NCI-H345 (cell line): ENCODE results near the gene SMAD6.

Experiments used
- DNase-seq: peaks from one replicate; lab custom pipeline; 2025; lab: John Stamatoyannopoulos, UW

SMAD6 gene

DNA sequence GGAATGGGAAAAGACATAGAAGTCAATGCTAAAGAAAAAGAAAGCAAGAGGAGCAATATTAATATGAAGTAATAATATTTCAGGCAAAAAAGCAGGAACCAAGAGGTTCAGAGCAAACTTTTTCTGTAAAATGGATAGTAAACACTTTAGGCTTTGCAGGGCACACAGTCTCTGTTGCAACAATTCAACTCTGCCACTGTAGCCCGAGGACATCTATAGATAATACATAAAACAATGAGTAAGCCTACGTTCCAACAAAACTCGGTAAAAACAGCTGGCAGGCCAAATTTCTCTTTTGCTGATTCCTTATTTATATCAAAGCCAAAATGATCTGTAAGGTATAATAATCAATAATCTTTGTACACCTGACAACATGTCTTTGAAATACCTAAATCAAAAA, 56.8 kb downstream of the SMAD6 start:
- no peak for DNase-seq

DNA sequence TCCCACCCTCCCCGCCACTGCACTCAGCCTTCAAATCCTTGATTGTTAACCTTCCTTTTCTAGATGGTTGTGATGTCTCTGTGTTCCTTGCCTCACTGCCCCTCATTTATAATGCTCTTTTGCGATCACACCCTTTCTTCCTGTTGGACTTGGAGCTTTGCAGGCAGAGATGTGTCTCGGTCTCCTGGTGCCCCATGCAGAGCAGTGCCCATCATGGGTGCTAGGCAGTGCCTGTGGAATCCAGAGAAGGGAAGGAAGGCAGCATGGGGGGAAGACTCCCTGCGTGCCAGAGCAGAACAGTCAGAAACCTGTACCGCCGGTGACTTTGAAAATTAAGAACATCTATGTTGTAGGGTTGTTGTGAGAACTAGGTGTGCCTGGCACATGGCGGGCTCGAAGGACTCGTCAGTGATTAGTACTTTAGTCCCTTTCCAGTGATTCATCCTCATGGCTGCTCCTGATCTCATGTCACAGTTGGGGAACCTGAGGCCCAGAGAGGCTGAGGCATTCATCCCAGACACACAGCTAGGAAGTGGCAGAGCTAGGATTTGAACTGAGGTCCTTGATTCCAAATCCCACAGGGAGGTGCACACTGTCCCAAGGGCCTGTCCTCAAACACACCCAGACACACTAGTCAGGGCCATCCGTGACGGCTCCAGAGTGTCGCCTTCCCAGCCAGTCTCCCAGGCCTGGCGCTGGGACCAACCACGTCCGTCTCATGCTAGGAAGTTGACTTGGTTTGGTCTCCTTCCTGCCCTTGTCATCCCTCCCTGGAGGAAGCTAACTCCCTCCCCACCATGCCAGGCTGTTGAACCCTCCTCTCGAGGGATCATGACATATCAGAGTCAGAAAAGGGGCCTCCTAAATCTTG, 58.3 kb downstream of the SMAD6 start:
- DNase-seq: no peak

DNA sequence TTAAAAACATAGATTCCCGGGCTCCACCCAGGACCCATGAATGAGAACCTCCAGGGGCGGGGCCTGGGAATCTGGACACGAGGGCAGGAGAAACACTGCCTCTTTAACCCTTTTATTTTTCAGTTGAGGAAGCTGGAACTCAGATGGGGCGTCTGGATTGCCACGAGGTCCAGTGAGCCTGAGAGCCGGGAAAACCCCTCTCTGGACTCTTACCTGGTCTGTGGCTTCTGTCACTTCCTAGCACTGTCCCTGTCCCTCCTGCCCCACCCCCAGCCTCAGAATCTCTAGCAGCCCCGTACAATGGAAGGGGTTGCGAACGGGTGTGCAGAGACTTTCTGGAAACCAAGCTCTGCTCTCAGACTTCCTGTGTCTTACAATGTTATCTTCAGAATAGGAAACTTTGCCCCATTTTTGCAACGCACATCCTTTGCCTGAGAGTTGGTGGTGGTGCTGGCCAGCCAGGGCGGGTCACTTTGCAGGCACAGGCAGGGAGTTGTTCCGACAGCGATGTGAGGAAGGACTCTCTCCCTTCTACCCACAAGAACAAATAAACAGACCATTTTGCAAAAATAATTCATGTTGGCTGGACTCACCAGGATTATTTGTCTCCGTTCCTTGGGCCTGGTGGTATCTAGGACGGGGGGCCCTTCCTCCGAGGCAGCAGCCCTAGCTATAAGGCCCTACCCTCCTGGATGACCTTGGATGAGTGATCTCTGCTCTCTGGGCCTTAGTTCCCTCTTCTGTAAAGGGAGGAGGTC, 59.1 kb downstream of the SMAD6 start:
- DNase-seq: no peak

DNA sequence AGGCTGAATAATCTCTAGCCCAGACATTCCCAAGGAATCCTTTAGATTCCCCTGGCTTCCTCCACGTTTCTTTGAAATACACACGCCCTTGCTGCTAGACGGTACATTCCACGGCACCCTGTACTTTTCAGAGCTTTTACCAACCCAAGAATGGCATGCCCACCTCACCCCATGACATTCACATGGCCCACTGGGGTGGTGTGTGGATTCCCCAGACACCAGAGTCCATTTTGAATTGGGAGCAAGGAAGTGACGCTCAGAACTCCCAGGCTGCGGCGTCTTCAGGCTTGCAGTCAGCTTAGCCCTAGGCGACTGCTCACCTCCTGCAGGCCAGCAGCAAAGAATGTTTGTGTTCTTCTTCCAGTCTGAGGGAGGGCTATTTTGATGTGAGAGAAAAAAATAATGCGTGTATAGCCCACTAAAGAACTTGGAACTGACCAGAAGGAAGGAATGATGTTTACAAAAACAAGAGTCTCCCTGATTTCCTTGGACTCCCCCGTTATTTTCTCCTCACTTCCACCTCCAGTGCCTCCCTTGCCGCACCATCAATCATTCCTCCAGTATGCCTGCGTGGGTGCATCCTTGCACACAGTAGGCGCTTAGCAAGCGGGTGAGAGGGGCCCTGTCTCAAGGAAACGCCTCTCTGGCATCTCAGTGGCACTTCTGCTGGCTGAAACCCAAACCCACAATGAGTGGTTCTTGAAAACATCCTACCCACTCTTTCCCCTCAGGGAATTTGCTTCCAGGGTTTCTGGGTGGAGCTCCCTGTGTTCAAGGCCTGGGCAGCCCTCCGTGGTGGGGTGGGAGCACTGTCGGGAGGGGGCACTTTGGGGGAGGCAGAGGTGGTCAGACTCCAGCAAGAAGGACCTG, 59.9 kb downstream of the SMAD6 start:
- DNase-seq: no peak

DNA sequence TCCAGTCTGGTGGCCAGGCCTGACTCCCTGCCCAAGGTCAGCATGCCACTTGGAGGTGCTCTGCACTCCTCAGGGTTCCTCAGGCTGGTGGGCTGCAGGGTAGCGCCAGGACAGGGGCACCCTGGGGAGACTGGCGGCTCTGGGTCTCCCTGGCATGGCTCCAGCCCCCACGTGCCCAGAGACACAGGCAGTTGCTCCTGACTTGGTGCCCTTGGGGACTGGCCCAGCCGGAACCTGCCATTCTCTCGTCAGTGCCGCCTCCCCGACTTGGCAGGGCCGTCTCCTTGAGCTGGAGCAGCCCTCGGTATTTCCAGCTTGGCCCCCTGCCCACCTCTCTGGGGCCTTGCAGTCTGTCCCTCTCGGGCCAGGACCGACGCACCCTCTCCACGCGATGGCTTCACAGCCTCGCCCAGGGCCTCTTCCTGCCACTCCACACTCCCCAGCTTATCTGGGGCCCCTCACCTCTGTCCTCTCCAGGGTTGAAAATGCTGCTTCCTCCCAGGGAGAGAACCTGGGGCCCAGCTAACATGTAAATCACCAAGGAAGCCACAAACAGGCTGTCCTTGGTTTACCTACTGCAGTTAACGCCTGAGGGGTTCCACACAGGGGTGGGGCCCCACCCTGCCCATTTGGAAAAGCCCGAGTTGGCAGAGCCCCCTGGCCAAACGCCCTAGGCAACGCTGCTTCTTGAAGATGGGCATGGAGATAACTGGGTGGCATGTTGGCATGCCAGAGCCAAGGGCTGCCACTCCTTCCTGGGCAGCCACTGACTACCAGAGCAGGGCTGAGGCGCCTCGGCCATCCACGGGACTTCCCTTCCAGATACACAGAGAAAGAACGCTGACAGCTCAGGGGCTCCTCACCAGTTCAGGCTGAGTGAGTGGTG, 61.4 kb downstream of the SMAD6 start:
- DNase-seq: no peak

DNA sequence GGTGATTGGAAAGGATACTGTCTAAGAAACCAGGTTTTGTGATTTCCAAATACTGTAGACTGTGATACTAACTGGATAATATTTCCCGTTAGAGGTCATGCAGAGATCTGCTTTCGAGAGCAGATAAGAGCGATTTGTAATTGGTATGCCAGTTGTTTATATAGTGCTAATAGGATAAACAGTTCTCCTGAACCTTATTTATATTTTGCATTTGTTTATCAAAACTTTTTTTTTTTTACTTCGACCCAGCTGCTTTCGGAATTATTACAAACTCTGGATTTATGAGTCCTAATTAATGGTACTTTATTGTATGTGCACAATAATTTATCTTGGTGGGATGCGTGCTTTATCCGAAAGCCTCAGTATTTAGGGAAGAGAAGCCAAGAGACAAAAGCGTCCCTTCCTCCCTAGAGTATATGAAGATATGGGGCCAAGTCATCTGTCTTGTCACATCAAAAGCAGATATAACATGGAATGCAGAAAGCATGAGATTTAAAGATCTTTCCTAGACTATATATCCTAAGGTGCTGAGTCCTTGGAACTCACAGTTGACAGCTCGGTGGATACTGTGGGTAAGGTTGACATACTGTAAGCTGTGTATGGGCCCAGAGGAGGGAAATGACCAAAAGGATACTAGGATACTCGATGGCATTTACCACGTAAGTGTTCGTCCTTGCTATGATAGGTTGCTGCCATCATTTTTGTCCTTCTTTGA, 62.2 kb downstream of the SMAD6 start:
- DNase-seq: no peak

DNA sequence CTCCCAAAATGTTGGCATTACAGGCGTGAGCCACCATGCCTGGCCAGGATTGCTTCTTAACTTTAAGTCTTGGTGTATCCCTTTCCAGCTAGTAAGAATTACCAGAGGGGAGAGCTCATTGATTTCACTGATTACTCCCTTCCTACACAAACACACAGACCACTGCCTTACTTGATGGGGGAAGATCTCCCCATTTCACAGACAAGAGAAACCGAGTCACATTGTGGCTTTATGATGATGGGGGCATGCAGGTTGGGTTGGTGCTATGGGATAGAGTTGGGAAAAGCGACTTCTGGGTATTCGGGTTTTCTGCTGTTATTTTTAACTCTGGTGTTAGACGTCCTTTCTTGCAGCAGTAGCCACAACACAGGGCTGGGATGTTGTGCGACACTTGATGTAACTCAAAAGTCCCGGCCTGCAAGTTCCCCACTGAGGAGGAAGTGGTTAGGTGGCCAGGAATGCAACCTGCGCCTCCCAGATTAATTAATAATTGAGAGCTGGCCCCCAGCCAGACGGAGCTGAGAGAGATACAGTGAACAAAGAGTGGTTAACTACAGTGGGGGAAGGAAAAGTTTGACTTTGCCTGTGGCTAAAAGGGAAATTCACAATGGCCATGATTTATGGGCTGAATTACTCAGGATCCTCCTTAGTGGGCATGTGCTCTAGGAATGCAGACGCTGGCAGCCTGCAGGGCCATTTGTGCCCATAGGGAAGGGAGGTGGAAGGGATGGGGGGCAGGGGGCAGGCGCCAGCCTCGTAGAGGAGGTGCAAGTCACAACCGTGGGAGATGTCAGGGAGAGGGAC, 63.6 kb downstream of the SMAD6 start:
- DNase-seq: no peak

DNA sequence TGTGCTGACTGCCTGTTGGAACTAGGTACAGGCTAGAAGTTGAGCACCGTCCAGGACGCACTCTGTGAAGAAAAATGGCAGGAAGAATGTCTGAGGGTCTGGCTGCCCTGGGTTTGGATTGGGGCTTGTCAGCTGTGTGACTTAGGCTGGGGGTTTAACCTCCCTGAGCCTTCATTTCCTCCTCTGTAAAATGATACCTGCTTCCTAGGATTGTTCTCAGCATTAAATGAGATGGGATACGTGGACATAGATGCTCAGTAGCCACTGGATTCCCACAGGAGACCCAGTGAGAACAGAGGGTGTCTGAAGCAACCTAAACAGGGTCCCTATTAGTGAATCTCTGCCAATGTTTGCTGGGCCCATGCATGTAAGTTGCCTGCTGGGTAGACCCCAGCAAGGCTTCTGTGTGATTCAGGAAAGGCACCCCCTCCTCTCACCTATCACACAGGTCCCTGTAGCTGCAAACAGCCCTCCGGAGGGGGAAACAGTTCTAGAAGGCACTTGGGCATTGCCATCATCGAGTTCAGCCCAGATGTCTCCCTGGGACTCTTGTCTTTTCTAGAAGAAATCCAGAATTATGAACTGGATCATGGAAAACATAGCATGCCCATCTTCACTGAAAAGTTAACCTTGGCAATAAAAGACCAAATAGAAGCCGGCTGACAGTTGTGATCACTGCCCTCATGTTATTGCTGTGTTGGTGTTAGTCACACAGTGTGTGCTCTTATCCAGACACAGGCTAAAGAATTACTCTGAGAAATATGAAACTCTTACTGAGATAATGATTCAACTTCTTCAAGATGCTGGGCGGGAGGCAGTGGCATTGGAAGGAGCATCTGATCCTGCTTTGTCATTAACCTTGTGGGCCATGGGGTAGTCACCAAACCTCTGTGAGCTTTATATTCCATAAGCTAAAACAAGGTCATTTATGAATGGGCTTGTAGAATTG, 64.5 kb downstream of the SMAD6 start:
- no peak for DNase-seq

DNA sequence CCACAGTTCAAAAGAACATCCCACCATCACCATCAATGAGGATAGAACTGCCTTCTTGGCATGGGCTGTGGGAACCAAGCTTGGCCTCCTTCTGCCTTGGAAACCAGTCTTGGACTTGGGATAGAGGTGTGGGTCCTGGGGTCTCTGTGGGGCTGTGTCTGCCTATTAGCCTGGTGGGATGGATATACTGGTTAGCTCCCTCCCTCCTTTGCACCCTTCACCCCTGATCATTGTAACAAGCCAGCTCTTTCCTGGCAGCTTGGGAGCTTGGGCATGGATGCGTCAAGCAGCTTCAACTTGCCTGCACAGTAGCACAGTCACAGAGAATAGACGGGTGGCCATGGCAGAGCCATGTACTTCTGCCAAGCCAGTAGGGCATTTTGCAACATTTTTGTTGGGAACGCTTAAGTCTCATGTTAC, 65.2 kb downstream of the SMAD6 start:
- DNase-seq: no peak

DNA sequence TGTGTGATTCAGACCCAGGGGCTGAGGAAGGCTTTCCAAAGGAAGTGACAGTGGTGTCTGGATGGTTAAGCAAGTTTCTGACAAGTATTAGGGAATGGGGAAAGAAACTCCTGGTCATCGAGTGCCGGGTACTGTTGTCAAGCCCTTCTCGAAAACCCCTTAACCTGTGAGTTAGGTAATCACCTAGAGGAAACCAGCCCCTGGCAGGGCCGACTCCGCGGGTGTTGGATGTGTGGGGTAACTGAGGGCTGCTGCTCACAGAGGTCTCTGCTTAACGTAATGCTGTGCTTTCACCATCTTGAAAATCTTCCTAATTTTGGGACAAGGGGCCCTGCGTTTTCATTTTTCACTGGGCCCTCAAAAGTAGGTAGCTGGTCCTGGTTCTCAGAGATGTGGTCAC, 67.0 kb downstream of the SMAD6 start:
- no peak for DNase-seq

DNA sequence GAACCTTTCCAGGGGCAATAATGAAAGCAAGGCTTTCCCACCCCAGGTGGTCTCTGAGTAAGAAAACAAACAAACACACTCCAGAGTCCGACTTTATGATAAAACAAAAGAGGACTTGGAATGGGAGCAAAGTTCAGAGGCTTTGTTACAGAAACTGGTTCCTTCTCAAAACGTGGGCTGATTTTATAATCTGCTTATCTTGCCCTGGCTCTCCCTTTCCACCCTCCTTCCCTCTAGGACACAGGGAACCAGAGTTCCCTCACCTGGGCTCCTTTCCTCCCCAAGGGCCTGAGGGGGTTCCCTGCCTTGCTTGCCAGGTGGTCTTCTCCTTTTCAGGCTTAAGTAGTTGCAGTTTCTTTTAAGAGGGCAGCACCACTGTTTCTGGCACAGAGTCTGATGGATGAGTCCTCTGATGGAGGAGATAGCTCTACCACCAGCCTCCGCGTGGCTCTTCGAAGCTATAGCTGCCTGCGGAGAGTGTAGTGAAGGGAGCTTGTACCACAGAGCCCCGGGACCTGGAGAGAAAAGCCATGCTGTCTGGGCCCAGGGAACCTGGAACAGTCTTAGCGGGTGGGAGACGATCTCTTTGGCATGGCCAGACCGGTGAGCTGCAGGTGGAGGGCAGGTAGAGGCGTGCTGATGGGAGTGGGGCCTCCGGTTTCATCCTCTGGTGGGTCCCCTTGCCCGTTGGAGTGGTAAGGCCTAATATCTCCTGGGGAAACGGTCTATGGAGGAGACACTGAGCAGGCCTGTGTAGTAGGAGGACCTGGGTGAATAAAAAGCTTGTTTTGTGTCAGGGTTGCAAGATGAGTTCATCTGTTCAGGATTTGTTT, 68.7 kb downstream of the SMAD6 start:
- DNase-seq: no peak

DNA sequence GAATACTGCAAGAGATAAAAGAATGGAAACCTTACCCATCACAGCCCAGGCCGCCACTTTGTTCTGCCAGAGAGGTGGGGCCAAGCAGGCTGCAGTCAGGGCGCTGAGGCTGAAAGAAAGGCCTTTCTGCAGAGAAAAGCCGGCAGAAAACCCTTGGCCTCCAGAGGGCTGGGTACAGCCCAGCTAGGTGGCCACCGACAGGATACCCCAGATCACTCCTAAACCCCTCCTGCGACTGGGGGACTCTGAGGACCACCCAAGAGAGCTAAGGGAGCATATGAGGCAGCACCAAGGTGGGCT, 69.3 kb downstream of the SMAD6 start:
- DNase-seq: no peak

DNA sequence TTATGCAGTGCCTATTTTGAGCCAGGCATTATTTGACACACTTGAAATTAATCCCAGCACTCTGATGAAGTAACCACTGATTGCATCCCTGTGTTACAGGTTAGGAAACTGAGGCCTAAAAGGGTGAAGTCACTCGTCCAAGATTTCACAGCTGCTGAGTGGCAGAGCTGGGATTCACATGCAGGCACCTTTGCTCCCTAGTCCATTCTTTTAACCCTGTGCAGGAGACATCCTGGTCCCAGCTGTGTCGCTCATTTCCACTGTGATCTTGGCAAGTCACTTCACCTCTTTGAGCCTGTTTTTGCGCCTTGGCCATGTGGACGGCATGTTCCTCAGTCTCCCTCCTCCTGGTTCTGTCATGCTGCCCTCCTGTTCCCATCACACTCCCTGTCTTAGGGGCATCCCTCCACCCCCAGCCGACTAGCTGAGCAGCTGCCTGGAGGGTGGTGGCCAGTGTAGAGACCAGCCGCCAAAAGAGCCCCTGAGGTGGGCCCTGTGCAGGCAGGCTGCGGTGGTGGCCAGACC, 70.6 kb downstream of the SMAD6 start:
- no peak for DNase-seq

DNA sequence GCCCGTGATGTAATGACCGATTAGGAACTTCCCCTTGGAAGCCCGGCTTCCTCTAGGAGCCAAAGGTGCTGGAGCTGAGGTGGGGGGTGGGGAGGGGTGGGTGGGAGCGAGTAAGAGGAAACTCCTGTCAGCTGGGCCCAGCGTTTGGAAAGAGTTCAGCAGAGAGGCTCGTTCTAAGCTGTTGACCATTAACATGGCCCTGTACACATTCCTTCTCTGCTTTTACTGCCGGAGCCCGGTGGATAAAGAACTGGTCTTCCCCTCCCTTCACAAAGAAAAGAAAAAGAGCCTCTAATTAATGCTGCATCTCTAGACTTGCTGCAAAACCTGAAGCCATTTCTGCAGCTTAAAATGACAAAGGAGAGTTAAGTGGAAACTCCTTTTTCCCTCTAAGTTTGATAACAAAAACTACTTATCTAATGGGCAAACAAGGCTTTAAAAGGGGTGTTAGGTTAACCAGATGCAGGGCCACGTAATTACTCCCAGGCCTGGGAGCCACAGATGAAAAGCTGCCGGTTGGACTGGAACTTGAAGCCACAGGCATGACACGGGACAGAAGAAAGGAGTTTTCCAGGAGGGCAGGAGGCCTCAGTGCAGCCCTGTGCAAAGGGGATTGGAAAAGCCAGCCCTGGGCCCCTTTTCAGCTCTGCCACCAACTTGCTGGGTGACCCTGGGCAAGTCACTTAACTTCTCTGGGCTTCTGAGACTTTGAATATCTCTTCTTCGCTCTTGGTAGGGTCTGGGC, 71.3 kb downstream of the SMAD6 start:
- no peak for DNase-seq

DNA sequence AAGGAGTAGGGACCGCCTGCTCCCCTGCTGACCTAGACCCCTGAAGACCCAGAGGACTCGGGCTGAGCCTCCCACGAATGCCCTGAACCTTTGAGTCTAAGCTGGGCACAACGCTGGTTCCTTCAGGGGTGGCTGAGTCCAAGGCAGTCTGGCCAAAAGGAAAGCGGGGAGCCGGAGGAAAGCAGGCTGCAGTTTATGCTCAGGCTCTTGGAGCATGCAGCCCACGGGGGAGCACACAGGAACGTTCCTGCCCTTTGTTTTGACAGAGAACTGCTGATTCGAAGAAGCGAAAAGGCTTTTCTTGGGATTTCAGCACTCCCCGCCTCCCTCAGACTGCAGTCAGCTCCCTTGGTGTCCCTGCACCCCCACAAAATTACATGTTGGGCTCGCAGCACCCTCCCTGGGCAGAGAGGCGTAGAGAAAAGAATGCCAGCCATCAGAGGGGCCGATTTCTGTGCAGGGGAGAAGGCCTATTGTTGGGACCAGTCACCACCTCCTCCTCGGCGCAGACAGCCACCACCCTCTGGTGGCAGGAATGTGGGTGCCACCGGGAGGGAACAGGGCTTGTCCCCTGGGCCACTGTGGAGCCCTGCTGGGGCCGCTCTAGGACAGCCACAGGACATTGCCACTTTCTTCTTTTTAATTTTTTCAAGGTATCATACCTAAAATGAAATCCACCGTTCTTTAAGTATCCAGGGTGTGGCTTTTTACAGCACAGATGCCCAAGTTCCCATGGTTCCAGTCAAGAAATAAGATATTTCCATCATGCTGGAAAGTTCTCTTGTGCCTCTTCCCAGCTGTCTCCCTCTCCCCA, 72.2 kb downstream of the SMAD6 start:
- peak; percentile 36 for DNase-seq
